GM12872 (cell line): ENCODE measurements around the gene CDH12.

ENCODE experiments used
- CTCF ChIP-seq: IDR thresholded peaks from 3 replicates; pipeline ENCODE4 v1.5.1; 2011; ENCODE audit warnings: low read depth, mild to moderate bottlenecking, low read length, moderate library complexity; ENCODE audit not compliant: insufficient read depth

Gene CDH12

GRCh38 chr5:22278164-22278563 is 575.0 kb downstream of the CDH12 start:
- no peak for TF ChIP-seq CTCF

GRCh38 chr5:22277006-22277405 is 576.1 kb downstream of the CDH12 start:
- TF ChIP-seq CTCF, result no peak

DNA sequence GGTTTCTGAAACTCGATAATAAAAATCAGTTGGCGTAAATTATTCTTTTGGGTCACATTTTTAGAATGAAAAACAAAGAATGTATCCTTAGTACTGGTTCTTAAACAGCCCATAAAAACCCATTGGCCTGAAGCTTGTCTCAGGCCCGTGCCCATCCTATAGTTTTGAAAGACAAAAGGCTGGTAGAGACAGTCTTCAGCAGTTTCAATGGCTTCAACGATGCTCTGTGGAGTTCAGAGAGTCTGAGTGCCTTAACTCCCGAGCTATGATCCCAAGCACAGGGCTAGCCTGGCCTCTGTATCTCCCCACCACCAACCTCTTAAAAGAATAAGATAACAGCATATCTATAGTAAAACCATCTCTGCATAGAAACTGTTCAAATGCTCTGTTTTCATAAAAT is 595.0 kb downstream of the CDH12 start:
- TF ChIP-seq CTCF, result no peak

- no peak for TF ChIP-seq CTCF
These were observed 602.6 kb downstream of the CDH12 start for GRCh38 chr5:22250528-22250927.

DNA sequence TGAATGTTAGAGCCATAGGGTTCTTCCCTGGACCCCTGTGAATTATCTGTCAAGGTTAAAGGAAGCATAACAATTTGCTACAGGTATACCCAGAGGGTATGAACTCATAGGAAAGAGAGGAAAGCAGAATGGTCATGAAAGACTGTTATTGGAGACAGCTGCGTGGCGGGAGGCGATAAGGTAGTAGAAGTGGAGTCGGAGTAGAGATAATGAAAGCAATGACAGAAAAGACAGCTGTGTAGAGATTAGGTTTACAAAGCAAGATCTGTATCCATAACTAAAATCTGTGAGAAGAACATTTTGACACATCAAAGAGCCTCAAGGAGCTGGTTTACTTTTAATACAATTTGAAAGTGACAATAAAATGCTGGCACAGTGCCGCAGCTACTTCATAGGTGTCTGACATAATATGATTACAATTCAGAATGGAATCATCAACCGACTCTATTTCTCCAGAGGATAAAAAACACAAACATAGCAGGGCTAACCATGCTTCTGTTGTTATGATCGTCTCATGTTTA is 603.9 kb downstream of the CDH12 start:
- TF ChIP-seq CTCF, result no peak

- no peak for TF ChIP-seq CTCF
These were observed 607.4 kb downstream of the CDH12 start for GRCh38 chr5:22245770-22246169.

GRCh38 chr5:22242532-22242931 is 610.6 kb downstream of the CDH12 start:
- TF ChIP-seq CTCF, result no peak

- TF ChIP-seq CTCF, result no peak
These were observed 615.1 kb downstream of the CDH12 start for GRCh38 chr5:22238047-22238446.
